SU-DHL-6 (cell line): ENCODE measurements around the gene ADAMTS14.

Source experiments
- EZH2phosphoT487 ChIP-seq: fragments of 200-600 bp; sonication (generic), shearing (Covaris generic); conservative IDR thresholded peaks from 2 replicates; pipeline ENCODE4 v1.6.1; 2018; ENCODE audit warnings: mild to moderate bottlenecking, antibody characterized with exemption, low read length, moderate library complexity, mixed read lengths
- TF ChIP-seq, protein P1 (sequence below): fragments of 200-600 bp; sonication (generic); IDR thresholded peaks from one replicate; pipeline ENCODE4 v1.5.1; 2017; ENCODE audit warnings: antibody characterized with exemption, mild to moderate bottlenecking, low read length, moderate library complexity; ENCODE audit not compliant: insufficient read depth, poor library complexity, severe bottlenecking

- TF ChIP-seq, protein P1, sequence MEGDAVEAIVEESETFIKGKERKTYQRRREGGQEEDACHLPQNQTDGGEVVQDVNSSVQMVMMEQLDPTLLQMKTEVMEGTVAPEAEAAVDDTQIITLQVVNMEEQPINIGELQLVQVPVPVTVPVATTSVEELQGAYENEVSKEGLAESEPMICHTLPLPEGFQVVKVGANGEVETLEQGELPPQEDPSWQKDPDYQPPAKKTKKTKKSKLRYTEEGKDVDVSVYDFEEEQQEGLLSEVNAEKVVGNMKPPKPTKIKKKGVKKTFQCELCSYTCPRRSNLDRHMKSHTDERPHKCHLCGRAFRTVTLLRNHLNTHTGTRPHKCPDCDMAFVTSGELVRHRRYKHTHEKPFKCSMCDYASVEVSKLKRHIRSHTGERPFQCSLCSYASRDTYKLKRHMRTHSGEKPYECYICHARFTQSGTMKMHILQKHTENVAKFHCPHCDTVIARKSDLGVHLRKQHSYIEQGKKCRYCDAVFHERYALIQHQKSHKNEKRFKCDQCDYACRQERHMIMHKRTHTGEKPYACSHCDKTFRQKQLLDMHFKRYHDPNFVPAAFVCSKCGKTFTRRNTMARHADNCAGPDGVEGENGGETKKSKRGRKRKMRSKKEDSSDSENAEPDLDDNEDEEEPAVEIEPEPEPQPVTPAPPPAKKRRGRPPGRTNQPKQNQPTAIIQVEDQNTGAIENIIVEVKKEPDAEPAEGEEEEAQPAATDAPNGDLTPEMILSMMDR = no peak
- no peak for TF ChIP-seq EZH2phosphoT487
Measured at GRCh38 chr10:70679498-70679897, 7.2 kb downstream of the ADAMTS14 start.
